Osteocyte (in vitro differentiated cells): ENCODE results near the gene TMIGD2. TPM values are rescaled to one million over a fixed set of nuclear protein-coding genes. Genes with fewer than 3 reads are reported as not detected.
A peak's percentile ranks its signal among the peaks of the same experiment; 100 is the strongest.

ENCODE experiments used
- DNase-seq: peaks from one replicate; pipeline ENCODE4 v3.0.0; 2021; ENCODE audit warnings: mixed read lengths; ENCODE audit not compliant: unreplicated experiment; ENCODE audit errors: extremely low spot score
- H3K27ac Mint-ChIP-seq: one replicate; pipeline ENCODE4 v1.8.0; 2021; ENCODE audit warnings: mild to moderate bottlenecking, mixed read lengths; ENCODE audit not compliant: unreplicated experiment
- H3K27me3 Mint-ChIP-seq: one replicate; pipeline ENCODE4 v1.8.0; 2021; ENCODE audit warnings: mixed read lengths; ENCODE audit not compliant: unreplicated experiment
- H3K36me3 Mint-ChIP-seq: one replicate; pipeline ENCODE4 v1.8.0; 2021; ENCODE audit warnings: mixed read lengths; ENCODE audit not compliant: unreplicated experiment
- H3K4me1 Mint-ChIP-seq: one replicate; pipeline ENCODE4 v1.8.0; 2021; ENCODE audit warnings: mixed read lengths; ENCODE audit not compliant: unreplicated experiment
- H3K4me3 Mint-ChIP-seq: one replicate; pipeline ENCODE4 v1.8.0; 2021; ENCODE audit warnings: mild to moderate bottlenecking, moderate library complexity, mixed read lengths; ENCODE audit not compliant: unreplicated experiment
- H3K9me3 Mint-ChIP-seq: one replicate; pipeline ENCODE4 v1.8.0; 2021; ENCODE audit warnings: mixed read lengths; ENCODE audit not compliant: unreplicated experiment
- total RNA-seq: library from RNA; stranded (reverse); gene quantifications from 2 replicates; pipeline ENCODE4 v1.2.1, GENCODE V29; 2021
- TF ChIP-seq, protein P1 (sequence below): fragments of 200-600 bp; sonication (generic); IDR thresholded peaks from 2 replicates; pipeline ENCODE4 v1.5.0; 2021; ENCODE audit warnings: antibody characterized with exemption, mild to moderate bottlenecking, moderate library complexity

TMIGD2 gene
- total RNA-seq, 1 donor from 2014 or later, result not detected

DNA sequence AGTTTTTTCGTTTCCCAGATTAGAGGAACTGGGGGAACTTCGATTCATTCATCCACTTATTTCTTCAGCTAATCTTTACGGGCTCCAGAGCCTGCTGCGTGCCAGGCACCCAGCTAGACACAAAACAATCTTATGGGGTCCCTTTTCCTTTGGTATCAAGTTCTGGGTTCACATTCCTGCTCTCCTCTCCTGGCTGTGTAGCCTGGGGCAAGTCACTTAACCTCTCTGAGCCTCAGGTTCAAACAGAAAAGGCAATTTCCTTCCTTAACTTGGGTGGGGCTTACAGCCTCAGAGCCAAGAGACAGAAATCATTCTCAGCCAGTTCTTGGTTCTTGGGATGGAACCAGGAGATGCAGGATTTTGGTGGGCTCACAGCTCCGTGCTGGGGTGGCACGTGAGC lies 17.2 kb downstream of the TMIGD2 start:
- no peak overlapping the region for H3K27ac Mint-ChIP-seq
- H3K27me3 Mint-ChIP-seq, result peaks cover 45% of the 10 kb centered on the region
- no peaks in the 10 kb centered on the region for H3K9me3 Mint-ChIP-seq
- no peak for DNase-seq
- TF ChIP-seq, protein P1, sequence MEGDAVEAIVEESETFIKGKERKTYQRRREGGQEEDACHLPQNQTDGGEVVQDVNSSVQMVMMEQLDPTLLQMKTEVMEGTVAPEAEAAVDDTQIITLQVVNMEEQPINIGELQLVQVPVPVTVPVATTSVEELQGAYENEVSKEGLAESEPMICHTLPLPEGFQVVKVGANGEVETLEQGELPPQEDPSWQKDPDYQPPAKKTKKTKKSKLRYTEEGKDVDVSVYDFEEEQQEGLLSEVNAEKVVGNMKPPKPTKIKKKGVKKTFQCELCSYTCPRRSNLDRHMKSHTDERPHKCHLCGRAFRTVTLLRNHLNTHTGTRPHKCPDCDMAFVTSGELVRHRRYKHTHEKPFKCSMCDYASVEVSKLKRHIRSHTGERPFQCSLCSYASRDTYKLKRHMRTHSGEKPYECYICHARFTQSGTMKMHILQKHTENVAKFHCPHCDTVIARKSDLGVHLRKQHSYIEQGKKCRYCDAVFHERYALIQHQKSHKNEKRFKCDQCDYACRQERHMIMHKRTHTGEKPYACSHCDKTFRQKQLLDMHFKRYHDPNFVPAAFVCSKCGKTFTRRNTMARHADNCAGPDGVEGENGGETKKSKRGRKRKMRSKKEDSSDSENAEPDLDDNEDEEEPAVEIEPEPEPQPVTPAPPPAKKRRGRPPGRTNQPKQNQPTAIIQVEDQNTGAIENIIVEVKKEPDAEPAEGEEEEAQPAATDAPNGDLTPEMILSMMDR, result no peak
- H3K4me1 Mint-ChIP-seq, result peaks cover under 1% of the 10 kb centered on the region
- H3K4me3 Mint-ChIP-seq, result no peak overlapping the region
- H3K36me3 Mint-ChIP-seq, result no peaks in the 10 kb centered on the region

DNA sequence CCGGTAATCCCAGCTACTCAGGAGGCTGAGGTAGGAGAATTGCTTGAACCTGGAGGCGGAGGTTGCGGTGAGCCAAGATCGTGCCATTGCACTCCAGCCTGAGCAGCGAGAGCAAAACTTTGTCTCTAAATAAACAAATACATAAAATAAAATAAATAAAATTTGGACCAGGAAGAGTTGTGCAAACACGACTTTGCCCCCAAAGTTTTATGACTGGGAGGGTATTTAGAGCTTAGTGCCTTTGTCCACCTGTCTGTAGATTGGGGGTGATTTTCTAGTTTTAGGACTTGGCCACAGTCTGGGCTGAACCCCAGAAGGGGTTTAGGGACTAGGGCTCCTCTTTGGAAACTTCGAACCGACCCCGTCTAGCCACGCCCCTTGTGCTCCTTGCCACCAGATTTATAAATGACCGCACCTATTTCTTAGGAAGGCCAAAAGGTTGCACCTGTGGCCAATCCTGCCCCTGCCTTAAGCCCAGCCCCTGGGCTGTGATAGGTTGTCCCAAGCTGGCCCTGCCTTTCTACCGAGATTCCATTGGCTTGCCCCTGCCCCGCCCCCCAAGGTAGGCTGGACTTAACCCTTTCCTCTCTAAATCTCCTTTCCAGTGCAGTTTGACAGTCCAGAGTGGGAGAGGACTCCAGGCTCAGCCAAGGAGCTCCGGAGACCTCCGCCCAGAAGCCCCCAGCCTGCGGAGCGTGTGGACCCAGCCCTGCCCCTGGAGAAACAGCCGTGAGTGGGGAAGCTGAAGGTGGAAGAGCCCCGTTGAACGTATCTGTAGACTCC lies 17.8 kb downstream of the TMIGD2 start:
- Mint-ChIP-seq H3K36me3 (no peaks in the 10 kb centered on the region), H3K27me3 (peaks cover 48% of the 10 kb centered on the region), H3K9me3 (no peaks in the 10 kb centered on the region), H3K4me1 (peaks cover 4% of the 10 kb centered on the region), H3K4me3 (no peak overlapping the region), H3K27ac (no peak overlapping the region)
- DNase-seq, result no peak
- TF ChIP-seq, protein P1, result no peak

DNA sequence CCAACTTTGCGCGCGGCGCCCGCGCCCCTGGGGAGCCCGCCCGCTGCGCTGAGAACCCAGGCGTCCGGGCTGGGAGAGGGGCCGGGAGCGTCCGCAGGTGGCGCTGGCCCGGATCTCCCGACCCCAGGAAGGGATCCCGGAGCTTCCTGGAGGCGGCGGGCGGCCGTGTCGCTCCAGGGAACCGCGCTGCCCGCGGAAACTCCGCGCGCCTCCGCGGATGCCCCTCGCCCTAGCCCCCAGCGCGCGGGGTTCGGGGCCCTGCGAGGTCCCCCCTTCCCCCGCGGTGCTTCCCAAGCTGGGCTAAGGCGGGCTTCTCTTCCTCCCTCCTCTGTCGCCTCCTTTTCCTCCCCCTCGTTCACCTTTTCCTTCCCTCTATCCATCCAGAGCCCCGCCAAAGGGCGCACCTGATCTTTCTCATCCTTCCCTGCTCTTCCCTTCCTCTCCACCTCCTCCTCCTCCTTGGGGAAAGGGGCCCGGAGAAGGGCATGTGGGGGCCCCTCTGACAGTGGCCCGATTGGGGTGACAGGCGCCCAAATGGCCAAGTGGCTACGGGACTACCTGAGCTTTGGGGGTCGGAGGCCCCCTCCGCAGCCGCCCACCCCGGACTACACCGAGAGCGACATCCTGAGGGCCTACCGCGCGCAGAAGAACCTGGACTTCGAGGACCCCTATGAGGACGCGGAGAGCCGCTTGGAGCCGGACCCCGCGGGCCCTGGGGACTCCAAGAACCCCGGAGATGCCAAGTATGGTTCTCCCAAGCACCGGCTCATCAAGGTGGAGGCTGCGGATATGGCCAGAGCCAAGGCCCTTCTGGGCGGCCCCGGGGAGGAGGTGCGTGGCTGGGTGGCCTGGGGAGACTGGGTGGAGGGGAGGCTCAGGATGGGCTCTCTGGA lies 22.4 kb downstream of the TMIGD2 start:
- Mint-ChIP-seq H3K27ac (no peak overlapping the region), H3K4me1 (peaks cover 8% of the 10 kb centered on the region), H3K9me3 (no peaks in the 10 kb centered on the region), H3K36me3 (no peaks in the 10 kb centered on the region), H3K27me3 (peaks cover 42% of the 10 kb centered on the region), H3K4me3 (peak overlapping the region; percentile 67)
- DNase-seq, result no peak
- TF ChIP-seq, protein P1, result no peak

DNA sequence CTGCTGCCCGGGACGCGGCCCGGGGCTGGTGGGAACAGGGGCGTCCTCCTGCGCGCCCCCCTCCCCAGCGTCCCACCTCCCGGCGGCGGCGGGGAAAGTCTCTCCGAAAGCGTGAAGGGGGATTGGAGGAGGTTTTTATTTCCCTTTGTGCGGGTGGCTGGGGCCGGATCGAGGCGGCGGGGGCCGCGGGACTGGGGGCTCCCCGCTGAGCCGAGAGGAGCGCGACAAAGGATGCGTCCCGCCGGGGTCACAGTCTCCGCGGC lies 23.0 kb downstream of the TMIGD2 start:
- TF ChIP-seq, protein P1, result no peak
- Mint-ChIP-seq H3K27me3 (peaks cover 36% of the 10 kb centered on the region), H3K4me1 (peaks cover 8% of the 10 kb centered on the region), H3K36me3 (no peaks in the 10 kb centered on the region), H3K4me3 (peak overlapping the region; percentile 26), H3K9me3 (no peaks in the 10 kb centered on the region), H3K27ac (no peak overlapping the region)
- no peak for DNase-seq
